ENCODE results near the gene NEU4.

DNA sequence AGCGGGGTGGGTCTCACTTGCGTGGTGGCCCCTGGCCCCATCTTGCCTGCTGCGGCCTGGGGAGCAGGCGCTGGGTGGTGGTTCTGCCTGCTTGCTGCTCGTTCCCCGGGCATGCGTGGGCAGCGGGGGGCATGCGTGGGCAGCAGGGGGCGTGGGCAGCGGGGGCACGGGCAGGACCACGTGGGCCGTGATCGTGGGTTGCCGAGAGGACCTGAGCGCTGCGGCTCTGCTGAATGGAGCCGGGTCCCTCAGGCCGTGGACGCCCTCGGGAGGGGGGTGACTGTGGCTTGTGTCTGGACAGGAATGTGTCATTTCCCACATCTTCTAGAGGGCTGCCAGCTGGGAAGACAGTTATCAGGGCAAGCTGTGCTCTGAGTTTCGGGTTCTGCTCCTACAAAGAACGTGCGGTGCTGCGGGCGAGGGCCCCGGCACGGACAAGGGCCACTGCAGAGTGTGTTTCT, 40.7 kb upstream of the NEU4 start:
- TF ChIP-seq CTCF (conservative IDR thresholded peaks at IDR 0.05 in 1 of 2, IDR thresholded peaks at IDR 0.05 in 1 of 2; ENCODE audit: low read depth in 1 of 2, low read length in 2 of 2) (no peak), EZH2 (IDR thresholded peaks at IDR 0.05; ENCODE audit: low read length, missing control alignments) (no peak)
